Mammary epithelial cell (primary cell): ENCODE data around the gene ANKRD20A1.
"Not testable (repeated sequence)": the region's sequence is repeated elsewhere in the genome, so short reads cannot be mapped to it uniquely, and the experiment has no call there.

Experiments
- CTCF ChIP-seq, 2 donors: IDR thresholded peaks in 1 of 2; conservative IDR thresholded peaks in 1 of 2; 2 replicates each; pipeline ENCODE4 v1.5.1; 2011 to 2012; ENCODE audit warnings: inconsistent platforms in 2 of 2, low read length in 2 of 2, mild to moderate bottlenecking in 2 of 2, control low read depth in 1 of 2, low read depth in 1 of 2; ENCODE audit not compliant: insufficient read depth in 1 of 2; ENCODE audit errors: extremely low read depth in 1 of 2
- EZH2 ChIP-seq: IDR thresholded peaks from 2 replicates; pipeline ENCODE4 v1.6.1; 2012; ENCODE audit warnings: low read length, inconsistent platforms, borderline replicate concordance

- not testable (repeated sequence) for TF ChIP-seq CTCF (conservative IDR thresholded peaks at IDR 0.05 in 1 of 2, IDR thresholded peaks at IDR 0.05 in 1 of 2; ENCODE audit: extremely low read depth in 1 of 2, insufficient read depth in 1 of 2, low read depth in 1 of 2, low read length in 2 of 2); EZH2
These were observed 26.6 kb upstream of the ANKRD20A1 start for GRCh38 chr9:67832088-67832487.
